Dermis microvascular lymphatic vessel endothelial cell (primary cell): ENCODE results near the gene SAMMSON. TPM values are rescaled to one million over a fixed set of nuclear protein-coding genes. Genes with fewer than 3 reads are reported as not detected.
A peak's percentile ranks its signal among the peaks of the same experiment; 100 is the strongest.

ENCODE experiments used
- DNase-seq, 2 donors: peaks; one replicate each; pipeline versions ENCODE4 v3.0.0 to v3.0.0-alpha.2; 2010; ENCODE audit warnings: low read depth in 2 of 2
- total RNA-seq: library from RNA; depleted of rRNA; stranded (reverse); fragments of >200 nt; gene quantifications from 2 replicates; pipeline ENCODE4 v1.2.1, GENCODE V29; 2014

SAMMSON gene
- not detected in 2 replicates for total RNA-seq

- DNase-seq = no peak
Measured at GRCh38 chr3:69999140-70000027, at the start of gene SAMMSON. TSS of gene SAMMSON (plus strand) at chr3:69999733.

GRCh38 chr3:69951616-69952015 is 47.9 kb upstream of the SAMMSON start:
- no peak for DNase-seq

DNA sequence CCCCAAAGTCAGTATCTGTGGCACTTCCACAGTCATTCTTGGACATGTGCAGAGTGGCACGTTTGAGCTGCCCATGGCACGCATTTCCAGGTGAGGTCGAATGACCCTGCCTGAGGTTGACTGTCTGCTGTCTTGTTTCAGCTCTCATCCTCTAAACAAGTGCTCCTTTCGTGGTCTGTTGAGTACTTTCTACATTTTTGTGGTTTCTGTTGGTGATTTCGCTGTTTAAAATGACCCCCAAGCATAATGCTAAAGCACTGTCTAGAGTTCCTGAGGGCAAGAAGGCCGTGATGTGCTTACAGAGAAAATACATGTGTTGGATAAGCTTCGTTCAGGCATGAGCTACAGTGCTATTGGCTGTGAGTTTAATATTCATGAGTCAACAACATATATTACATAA is 40.0 kb upstream of the SAMMSON start:
- no peak for DNase-seq

GRCh38 chr3:69961706-69962439 is 37.7 kb upstream of the SAMMSON start:
- DNase-seq = no peak

- no peak for DNase-seq
Measured at GRCh38 chr3:69963643-69964042, 35.9 kb upstream of the SAMMSON start.

- DNase-seq = no peak
Measured at GRCh38 chr3:69967156-69967555, 32.4 kb upstream of the SAMMSON start.

DNA sequence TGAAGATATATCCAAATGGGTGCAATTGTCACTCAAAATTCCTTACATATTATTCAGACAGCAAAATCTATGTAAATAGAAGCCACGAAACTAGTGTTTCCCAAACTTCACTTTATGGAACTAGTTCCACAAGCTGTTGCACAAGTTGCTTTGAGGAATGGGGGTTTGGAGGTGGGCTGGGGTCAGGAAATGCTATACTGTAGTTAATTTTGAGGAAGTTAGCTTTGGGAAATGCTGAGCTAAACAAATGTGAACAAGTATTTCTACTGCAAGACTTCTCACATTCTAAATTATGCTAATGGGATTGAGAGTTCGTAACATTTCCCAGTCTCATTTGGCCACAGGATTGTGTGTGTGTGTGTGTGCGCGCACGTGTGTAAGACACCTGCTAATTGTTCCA is 28.7 kb upstream of the SAMMSON start:
- DNase-seq = no peak

GRCh38 chr3:69972672-69973071 is 26.9 kb upstream of the SAMMSON start:
- no peak for DNase-seq

- DNase-seq = no peak
Measured at GRCh38 chr3:69976021-69976420, 23.5 kb upstream of the SAMMSON start.

- DNase-seq = no peak
Measured at GRCh38 chr3:69983546-69984265, 15.8 kb upstream of the SAMMSON start.

- DNase-seq = no peak
Measured at GRCh38 chr3:69985266-69985665, 14.3 kb upstream of the SAMMSON start.

DNA sequence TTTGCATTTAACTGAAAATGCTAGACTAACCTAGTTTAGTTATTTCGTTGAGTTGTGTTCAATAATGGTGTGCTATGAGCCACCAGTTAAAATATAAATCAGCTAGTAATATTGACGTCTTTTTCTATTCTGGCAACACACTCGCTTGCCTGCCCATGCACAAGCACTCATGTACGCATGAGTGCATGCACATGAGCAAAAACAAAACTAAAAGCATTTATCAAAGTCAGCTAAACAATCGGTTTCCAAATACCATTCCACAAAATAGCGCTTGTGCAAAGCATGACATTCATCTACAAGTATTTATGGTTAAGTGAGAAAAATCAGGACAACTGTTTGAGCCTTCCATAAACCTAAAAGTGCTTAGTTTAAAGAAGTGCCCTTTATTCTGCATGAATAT is 13.1 kb upstream of the SAMMSON start:
- DNase-seq = no peak

GRCh38 chr3:69987833-69988232 is 11.7 kb upstream of the SAMMSON start:
- no peak for DNase-seq

GRCh38 chr3:69993757-69994156 is 5.8 kb upstream of the SAMMSON start:
- DNase-seq = no peak

DNA sequence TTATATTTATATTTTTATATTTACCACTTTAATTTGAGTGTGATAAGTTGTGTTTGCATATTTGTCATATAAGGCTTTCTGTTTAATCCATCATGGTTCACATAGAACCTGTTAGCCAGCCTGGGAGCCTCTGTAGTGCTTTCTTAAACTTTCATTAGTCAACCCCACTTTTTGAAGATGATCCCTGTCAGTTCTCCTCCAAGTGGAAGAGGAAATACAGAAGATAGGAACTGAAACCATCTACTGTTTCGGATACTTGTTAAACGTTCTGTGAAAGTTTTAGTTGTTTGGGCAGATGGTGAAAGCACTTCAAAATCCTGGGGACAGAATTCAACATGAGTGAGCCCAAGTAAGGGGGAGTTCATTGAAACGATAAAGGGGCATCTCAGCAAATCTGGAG is 4.6 kb upstream of the SAMMSON start:
- no peak for DNase-seq

- DNase-seq = no peak
Measured at GRCh38 chr3:69997631-69998307, 1.8 kb upstream of the SAMMSON start.

DNA sequence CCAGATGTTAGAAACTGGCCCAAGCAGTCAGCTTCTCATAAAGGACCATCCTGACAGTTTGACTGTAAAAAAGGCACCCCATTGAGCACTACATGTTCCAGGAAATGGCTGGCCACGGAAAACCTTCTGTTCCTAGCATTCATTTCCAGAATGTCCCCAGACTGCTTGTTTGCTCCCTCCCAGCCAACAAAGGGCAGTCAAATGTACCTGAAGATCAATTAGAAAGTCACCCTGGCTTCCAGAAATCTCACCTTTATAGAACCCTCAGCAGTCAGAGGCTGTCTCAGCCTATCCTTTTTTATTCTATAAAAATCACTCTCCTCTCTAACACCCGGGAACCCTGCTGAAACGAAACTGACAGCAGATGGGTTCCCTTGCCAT is 784 bp upstream of the SAMMSON start:
- DNase-seq = no peak

GRCh38 chr3:70000028-70000410 is 486 bp downstream of the SAMMSON start:
- DNase-seq = no peak

GRCh38 chr3:70000563-70001081 is 1.1 kb downstream of the SAMMSON start:
- peak in 1 of 2 donors; percentile 3 for DNase-seq

- DNase-seq = no peak
Measured at GRCh38 chr3:70003119-70003518, 3.6 kb downstream of the SAMMSON start.

GRCh38 chr3:70006089-70006488 is 6.6 kb downstream of the SAMMSON start:
- no peak for DNase-seq
